Activated naive CD8-positive, alpha-beta T cell treated with anti-CD3 and anti-CD28 coated beads, Interleukin-2, amount 50 U/mL, for 24 hours (primary cell): Measurements from ENCODE around the gene SPG7.

ENCODE experiments used
- ATAC-seq: fragments of 150-1000 bp; cut with Tn5 transposase; one replicate; pipeline ENCODE4 v1.10.0; 2021
- DNase-seq: peaks from one replicate; pipeline ENCODE4 v3.0.0; 2021
- H3K27ac Mint-ChIP-seq: one replicate; pipeline ENCODE4 v1.8.0; 2021; ENCODE audit warnings: mild to moderate bottlenecking, mixed read lengths
- H3K27me3 Mint-ChIP-seq: one replicate; pipeline ENCODE4 v1.8.0; 2021; ENCODE audit warnings: mixed read lengths
- H3K36me3 Mint-ChIP-seq: one replicate; pipeline ENCODE4 v1.8.0; 2021; ENCODE audit warnings: low read depth, mixed read lengths
- H3K4me1 Mint-ChIP-seq: one replicate; pipeline ENCODE4 v1.8.0; 2021; ENCODE audit warnings: mixed read lengths
- H3K4me3 Mint-ChIP-seq: one replicate; pipeline ENCODE4 v1.8.0; 2021; ENCODE audit warnings: mild to moderate bottlenecking, moderate library complexity, mixed read lengths
- H3K9me3 Mint-ChIP-seq: one replicate; pipeline ENCODE4 v1.8.0; 2021; ENCODE audit warnings: mixed read lengths

SPG7 gene

DNA sequence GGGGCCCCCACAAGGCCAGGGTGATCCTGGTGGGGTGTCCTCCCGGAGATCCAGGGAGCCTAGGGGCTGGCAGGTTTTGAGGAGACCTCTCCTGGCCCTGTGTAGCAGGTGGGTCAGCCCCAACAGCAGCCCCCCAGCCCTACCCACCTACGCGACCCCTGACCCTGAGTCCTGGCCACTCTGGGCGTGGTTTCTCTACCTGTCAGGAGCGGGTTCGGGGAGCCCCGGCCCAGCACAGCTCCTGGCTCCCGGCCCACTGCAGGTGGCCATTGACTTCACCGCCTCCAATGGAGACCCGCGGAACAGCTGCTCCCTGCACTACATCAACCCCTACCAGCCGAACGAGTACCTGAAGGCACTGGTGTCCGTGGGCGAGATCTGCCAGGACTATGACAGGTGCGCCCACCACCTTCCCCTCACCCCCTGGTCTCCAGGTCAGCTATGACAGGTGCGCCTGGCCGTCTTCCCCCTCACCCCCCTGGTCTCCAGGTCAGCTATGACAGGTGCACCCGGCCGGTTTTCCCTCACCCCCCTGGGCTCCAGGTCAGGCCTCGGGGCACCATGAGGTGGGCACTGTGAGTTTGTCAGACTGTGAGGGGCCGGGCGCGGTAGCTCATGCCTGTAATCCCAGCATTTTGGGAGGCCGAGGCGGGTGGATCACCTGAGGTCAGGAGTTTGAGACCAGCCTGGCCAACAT is 80.4 kb downstream of the SPG7 start:
- Mint-ChIP-seq H3K27me3 (no peaks in the 10 kb centered on the region), H3K4me1 (peaks cover 1% of the 10 kb centered on the region), H3K27ac (no peak overlapping the region), H3K4me3 (no peak overlapping the region), H3K9me3 (no peaks in the 10 kb centered on the region), H3K36me3 (peaks cover 1% of the 10 kb centered on the region)
- no peak for DNase-seq
- ATAC-seq: no peak

DNA sequence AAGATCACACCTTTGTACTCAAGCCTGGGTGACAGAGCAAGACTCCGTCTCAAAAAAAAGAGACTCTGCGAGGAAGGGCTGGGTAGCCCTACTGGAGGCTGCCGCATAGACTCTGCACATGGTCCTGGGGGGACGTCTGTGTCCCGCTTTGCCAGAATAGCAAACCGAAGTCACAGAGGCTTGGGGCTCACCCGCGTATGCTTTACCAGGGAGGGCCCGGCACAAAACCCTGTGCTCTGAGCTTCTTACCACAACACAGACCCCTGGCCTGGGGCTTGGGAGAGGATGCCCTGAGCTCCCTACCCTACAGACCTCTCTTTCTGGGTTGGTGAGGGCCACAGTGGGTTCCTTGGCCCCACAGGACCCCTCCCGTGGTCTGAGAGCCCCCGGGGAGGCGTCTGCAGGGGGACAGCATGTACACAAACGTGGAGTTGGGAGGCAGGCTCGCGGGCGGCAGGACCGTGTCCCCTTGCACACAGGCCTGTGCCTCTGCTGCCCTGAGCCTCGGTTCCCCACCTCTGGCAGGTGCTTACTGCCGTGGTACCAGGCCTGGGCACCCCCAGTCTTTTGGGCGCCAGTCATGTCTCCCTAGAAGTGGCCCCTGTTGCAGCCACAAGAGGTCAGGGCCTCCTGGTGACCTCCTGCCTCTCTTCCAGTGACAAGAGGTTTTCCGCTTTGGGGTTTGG is 81.2 kb downstream of the SPG7 start:
- Mint-ChIP-seq H3K27ac (no peak overlapping the region), H3K36me3 (peaks cover 1% of the 10 kb centered on the region), H3K4me1 (peaks cover 5% of the 10 kb centered on the region), H3K27me3 (no peaks in the 10 kb centered on the region), H3K9me3 (no peaks in the 10 kb centered on the region), H3K4me3 (no peak overlapping the region)
- DNase-seq (no peak), ATAC-seq (no peak)

DNA sequence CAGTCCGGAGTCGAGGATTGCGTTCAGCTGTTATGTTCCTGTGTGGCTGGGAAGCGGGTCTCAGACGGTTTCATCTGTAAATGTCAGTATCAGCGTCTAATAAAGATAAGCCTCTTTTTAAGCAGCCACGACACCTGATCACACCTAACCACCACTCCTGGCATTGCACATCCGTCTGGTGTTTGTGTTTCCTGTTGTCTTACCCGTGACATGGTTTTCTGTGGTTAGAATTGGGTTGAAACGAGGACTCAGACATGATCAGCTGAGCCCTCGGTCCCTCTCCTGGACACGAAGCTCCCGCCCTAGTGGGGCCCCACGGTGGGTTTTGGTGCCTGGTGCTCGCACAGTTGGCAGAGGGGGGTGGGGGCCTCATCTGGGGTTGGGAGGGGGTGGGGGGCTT is 85.6 kb downstream of the SPG7 start:
- Mint-ChIP-seq H3K36me3 (no peaks in the 10 kb centered on the region), H3K4me3 (no peak overlapping the region), H3K27ac (no peak overlapping the region), H3K4me1 (peaks cover 5% of the 10 kb centered on the region), H3K9me3 (no peaks in the 10 kb centered on the region), H3K27me3 (no peaks in the 10 kb centered on the region)
- ATAC-seq (no peak), DNase-seq (no peak)

GRCh38 chr16:89595330-89596060 is 87.3 kb downstream of the SPG7 start:
- Mint-ChIP-seq H3K27ac (no peak overlapping the region), H3K4me1 (peaks cover 7% of the 10 kb centered on the region)
- no peak for DNase-seq

DNA sequence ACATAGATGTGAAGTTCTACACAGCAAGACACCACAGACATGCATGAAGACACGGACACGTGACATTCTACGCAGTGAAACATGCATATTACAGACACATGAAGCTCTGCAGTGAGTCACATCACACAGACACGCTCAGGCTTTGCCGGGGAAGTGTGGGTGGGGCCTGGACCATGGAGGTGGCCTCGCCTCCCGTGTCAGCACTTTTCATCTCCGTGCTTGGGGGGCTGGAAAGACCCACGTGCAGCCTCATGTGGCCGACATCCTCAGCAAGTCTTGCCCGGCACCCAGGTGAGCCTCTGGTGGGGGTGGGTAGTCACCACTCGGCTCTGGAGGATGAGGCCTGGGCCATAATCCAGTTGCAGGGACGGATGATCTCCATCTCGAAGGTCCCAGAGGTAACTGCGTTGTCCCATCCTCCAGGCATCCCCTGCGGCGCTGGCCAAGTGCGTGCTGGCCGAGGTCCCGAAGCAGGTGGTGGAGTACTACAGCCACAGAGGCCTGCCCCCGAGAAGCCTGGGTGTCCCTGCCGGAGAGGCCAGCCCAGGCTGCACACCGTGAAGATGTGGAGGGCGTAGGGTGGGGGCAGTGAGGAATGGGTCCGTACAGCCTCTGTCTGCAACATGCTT is 88.0 kb downstream of the SPG7 start:
- no peaks in the 10 kb centered on the region for H3K36me3 Mint-ChIP-seq
- no peaks in the 10 kb centered on the region for H3K9me3 Mint-ChIP-seq
- no peaks in the 10 kb centered on the region for H3K27me3 Mint-ChIP-seq
- ATAC-seq (no peak), DNase-seq (no peak)
- H3K27ac Mint-ChIP-seq: no peak overlapping the region
- no peak overlapping the region for H3K4me3 Mint-ChIP-seq
- H3K4me1 Mint-ChIP-seq: peaks cover 7% of the 10 kb centered on the region

More at GRCh38 chr16:89595330-89596060, 87.3 kb downstream of the SPG7 start:
- Mint-ChIP-seq H3K36me3 (no peaks in the 10 kb centered on the region), H3K9me3 (no peaks in the 10 kb centered on the region), H3K4me3 (no peak overlapping the region), H3K27me3 (no peaks in the 10 kb centered on the region)
- ATAC-seq: no peak

DNA sequence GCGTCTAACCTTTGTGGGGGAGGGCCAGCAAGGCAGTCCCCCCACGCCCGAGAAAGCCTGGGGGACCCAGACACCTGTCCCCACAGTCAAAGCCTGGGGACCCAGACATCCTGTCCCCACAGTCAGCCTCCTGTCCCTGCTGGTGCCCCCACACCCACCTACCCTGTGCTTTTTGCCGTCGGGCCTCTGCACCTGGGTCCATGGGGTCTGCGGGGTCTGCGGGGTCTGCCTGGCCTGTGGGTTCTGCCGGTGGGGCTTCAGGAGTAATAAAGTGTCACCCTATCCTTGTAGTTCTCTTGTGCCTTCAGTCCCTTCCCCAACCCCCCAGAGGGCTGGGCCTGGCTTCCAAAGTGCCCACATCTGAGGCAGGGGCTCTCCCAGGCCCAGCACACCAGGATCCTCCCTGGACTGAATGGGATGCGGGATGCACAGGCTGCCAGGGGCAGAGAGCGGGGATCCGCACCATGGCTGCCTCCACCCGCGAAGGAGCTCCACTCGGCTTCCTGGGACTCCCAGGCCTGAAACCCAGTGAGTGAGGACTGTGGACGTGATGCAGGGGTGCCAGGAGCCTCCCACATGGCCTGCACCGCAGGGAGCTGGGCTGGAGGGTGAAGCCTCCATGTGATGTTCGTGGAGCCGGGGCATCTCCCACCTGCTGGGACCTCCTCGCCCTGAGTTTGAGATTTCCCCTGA is 88.9 kb downstream of the SPG7 start:
- DNase-seq (no peak), ATAC-seq (no peak)
- Mint-ChIP-seq H3K36me3 (no peaks in the 10 kb centered on the region), H3K27ac (no peak overlapping the region), H3K4me3 (no peak overlapping the region), H3K4me1 (peaks cover 9% of the 10 kb centered on the region), H3K27me3 (no peaks in the 10 kb centered on the region), H3K9me3 (no peaks in the 10 kb centered on the region)

DNA sequence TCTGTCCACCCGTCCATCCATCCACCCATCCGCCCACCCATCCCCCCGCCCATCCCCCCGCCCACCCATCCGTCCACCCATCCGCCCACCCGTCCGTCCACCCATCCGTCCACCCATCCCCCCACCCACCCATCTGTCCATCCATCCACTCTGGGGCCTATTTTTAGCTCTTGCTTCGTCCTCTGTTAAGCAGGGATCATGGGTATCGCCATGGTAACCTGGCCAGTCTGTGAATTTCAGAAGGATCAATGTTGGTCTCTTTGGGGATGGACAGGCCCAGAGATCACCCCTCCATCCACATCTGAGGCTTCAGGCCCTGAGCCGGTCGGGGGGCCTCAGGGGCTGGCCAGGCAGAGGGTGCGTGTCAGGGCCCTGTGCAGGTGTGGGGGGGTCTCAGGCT is 90.0 kb downstream of the SPG7 start:
- no peaks in the 10 kb centered on the region for H3K27me3 Mint-ChIP-seq
- DNase-seq: no peak
- H3K4me1 Mint-ChIP-seq: peaks cover 19% of the 10 kb centered on the region
- no peaks in the 10 kb centered on the region for H3K9me3 Mint-ChIP-seq
- H3K27ac Mint-ChIP-seq: no peak overlapping the region
- no peak for ATAC-seq
- H3K36me3 Mint-ChIP-seq: no peaks in the 10 kb centered on the region
- H3K4me3 Mint-ChIP-seq: no peak overlapping the region

DNA sequence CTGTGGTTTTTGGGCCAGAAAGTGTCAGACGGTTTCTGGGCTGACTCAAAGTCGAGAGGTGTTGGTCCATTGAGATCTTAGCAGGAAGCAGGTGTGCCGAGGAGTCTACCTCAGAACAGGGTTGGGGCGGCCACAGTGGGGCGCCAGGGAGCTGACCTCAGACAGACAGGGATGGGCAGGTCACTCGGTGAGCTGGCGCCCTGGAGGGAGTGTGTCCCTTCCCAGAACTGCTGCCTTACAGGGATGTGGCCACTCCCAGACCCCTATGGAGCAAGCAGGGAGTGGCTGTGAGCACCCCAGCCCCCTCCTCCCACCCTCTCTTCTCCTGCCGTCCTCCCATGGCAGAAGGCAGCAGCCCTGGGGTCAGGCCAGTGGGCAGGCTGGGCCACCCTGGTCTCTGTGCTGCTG is 91.3 kb downstream of the SPG7 start:
- DNase-seq (peak; percentile 55), ATAC-seq (peak; percentile 7)
- H3K27ac Mint-ChIP-seq: no peak overlapping the region
- H3K4me3 Mint-ChIP-seq: no peak overlapping the region
- H3K4me1 Mint-ChIP-seq: peaks cover 14% of the 10 kb centered on the region
- H3K27me3 Mint-ChIP-seq: no peaks in the 10 kb centered on the region
- no peaks in the 10 kb centered on the region for H3K36me3 Mint-ChIP-seq
- no peaks in the 10 kb centered on the region for H3K9me3 Mint-ChIP-seq

DNA sequence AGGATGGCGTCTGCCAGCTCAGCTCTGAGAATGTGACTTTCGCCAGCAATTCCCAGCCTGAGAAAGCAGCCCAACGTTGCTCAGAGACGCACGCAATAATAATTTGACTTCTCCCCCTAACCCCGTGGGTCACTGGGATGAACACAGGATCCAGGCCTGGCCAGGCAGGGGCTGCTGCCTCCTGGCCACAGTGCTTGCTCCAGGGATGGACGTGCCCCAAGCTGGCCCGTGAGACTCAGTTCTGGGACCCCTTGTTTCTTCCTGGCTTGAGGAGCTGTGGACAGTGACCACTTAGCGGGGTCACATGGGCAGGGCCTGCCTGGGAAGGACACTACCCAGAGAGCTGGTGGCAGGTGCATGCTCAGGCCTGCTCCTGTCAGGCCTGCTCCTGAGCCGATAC is 91.7 kb downstream of the SPG7 start:
- DNase-seq (no peak), ATAC-seq (no peak)
- Mint-ChIP-seq H3K9me3 (no peaks in the 10 kb centered on the region), H3K27ac (no peak overlapping the region), H3K4me1 (peaks cover 14% of the 10 kb centered on the region), H3K36me3 (no peaks in the 10 kb centered on the region), H3K4me3 (no peak overlapping the region), H3K27me3 (no peaks in the 10 kb centered on the region)

DNA sequence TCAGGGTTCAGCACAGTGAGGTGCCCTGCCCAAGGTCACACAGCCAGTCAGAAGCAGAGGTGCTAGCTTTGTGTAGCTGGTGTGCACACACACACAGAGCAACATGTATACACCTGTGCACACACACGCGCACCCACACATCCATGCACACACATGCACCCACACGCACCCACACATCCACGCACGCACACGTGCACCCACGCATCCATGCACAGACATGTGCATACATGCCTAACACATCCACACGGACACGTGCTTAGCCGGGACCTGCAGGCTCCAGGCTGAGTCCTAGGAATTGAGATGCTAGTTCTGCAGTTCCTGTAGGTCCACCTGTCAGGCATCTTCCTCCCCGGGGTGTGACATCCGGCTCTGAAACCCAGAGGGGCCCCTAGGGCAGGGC is 92.2 kb downstream of the SPG7 start:
- no peak overlapping the region for H3K4me3 Mint-ChIP-seq
- DNase-seq (no peak), ATAC-seq (no peak)
- no peaks in the 10 kb centered on the region for H3K36me3 Mint-ChIP-seq
- no peak overlapping the region for H3K27ac Mint-ChIP-seq
- H3K9me3 Mint-ChIP-seq: no peaks in the 10 kb centered on the region
- H3K27me3 Mint-ChIP-seq: no peaks in the 10 kb centered on the region
- H3K4me1 Mint-ChIP-seq: peaks cover 14% of the 10 kb centered on the region

DNA sequence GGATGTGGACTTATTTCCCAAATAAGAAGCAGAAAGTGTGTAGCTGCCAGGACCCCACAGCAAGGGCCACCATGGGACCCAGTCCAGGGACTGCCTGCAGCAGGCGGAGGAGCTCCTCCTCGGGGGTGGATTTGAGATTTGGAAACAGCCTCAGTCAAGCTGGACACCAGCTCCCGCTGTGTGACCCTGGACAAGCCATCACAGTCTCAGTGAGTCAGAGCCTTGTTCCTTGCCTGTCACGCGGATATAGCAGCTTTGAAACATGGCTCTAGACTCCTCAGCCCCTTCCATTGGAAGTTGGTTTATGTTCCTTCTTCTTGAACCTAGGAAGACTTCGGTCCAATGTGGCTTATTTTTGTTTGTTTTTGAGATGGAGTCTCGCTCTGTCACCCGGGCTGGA is 92.8 kb downstream of the SPG7 start:
- ATAC-seq: no peak
- Mint-ChIP-seq H3K9me3 (no peaks in the 10 kb centered on the region), H3K4me1 (peaks cover 14% of the 10 kb centered on the region), H3K4me3 (no peak overlapping the region), H3K36me3 (no peaks in the 10 kb centered on the region), H3K27ac (no peak overlapping the region), H3K27me3 (no peaks in the 10 kb centered on the region)
- no peak for DNase-seq

GRCh38 chr16:89601906-89602272 is 93.7 kb downstream of the SPG7 start:
- ATAC-seq (no peak), DNase-seq (no peak)
- peaks cover 14% of the 10 kb centered on the region for H3K4me1 Mint-ChIP-seq
- no peaks in the 10 kb centered on the region for H3K9me3 Mint-ChIP-seq
- no peaks in the 10 kb centered on the region for H3K27me3 Mint-ChIP-seq
- no peaks in the 10 kb centered on the region for H3K36me3 Mint-ChIP-seq
- no peak overlapping the region for H3K4me3 Mint-ChIP-seq
- no peak overlapping the region for H3K27ac Mint-ChIP-seq

DNA sequence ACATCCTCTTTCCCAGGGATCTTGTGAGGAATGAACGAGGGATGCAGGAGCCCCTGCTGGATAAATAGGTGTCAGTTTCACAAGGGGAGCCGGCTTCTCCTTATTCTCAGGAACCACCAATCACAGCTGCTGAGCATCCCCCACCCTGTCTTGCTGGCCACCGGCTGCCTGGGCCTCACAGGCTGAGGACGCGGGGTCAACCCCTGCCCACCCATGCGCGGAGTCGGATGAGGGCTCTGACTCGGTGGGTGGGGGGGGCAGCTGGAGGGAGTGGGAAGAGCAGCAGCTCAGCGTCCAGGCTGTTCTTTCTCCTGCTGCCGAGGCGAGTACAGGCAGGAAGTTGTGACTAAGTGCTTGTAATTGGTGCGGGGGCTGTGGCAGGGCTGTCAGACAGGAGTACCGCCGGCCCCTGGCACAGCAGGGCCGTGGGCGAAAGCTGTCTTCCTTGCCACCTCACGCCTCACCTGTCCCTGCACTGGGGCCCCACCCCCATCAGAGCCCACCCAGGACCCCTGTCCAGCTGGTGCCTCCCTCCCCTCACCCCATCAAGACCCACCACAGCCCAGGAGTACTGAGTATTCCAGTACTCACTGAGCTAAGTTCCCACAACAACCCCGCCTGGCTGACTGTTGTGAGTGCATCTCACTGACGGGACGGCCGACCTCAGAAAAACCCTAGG is 94.2 kb downstream of the SPG7 start:
- Mint-ChIP-seq H3K36me3 (no peaks in the 10 kb centered on the region), H3K9me3 (no peaks in the 10 kb centered on the region), H3K4me1 (peaks cover 14% of the 10 kb centered on the region), H3K4me3 (no peak overlapping the region), H3K27ac (no peak overlapping the region), H3K27me3 (no peaks in the 10 kb centered on the region)
- DNase-seq: peak; percentile 73
- ATAC-seq: peak; percentile 96
